Spleen (tissue), 7 donors: ENCODE measurements around the gene PCBD1.
A peak's percentile ranks its signal among the peaks of the same experiment; 100 is the strongest.

Experiments used
- CTCF ChIP-seq, 11 experiments: fragments of 200-600 bp in 7 of 11; fragments of 450-650 bp in 4 of 11; sonication (generic) in 4 of 11; IDR thresholded peaks in 8 of 11; conservative IDR thresholded peaks in 3 of 11; 1 replicate in 7 of 11; 2 replicates in 4 of 11; pipeline versions ENCODE4 v1.4.0 to v1.8.0; 2016 to 2021; ENCODE audit warnings: antibody characterized with exemption in 11 of 11, inconsistent platforms in 4 of 11, mild to moderate bottlenecking in 1 of 11
- POLR2AphosphoS5 ChIP-seq, 3 donors: sonication (generic); formaldehyde crosslinking; IDR thresholded peaks; one replicate each; pipeline ENCODE4 v1.5.1; 2017; ENCODE audit warnings: antibody characterized with exemption in 3 of 3
- donor health status: DM: no; HTN: no; CAD: no; lungs with moderate emphysema.
- donor health status: DM: no; HTN: no; CAD: no.
- donor health status: DM: no; HTN: no; CAD: no.

- TF ChIP-seq CTCF (IDR thresholded peaks at IDR 0.05 in 8 of 11, conservative IDR thresholded peaks at IDR 0.05 in 3 of 11) (no peak), POLR2AphosphoS5 (IDR thresholded peaks at IDR 0.05) (peak; percentile 78 to 86 (median 85))
These were observed at the start of gene PCBD1 for GRCh38 chr10:70887804-70888800.
